ENCODE measurements around the gene LDLRAD3.

Gene LDLRAD3

GRCh38 chr11:35963911-35964310 lies 20.0 kb downstream of the LDLRAD3 start:
- no peak for DNase-seq

GRCh38 chr11:35964841-35965240 lies 21.0 kb downstream of the LDLRAD3 start:
- DNase-seq, result no peak

- no peak for DNase-seq
These were observed 23.2 kb downstream of the LDLRAD3 start for GRCh38 chr11:35967042-35967441.

- DNase-seq, result no peak
These were observed 24.7 kb downstream of the LDLRAD3 start for GRCh38 chr11:35968386-35969088.

- DNase-seq, result no peak
These were observed 25.5 kb downstream of the LDLRAD3 start for GRCh38 chr11:35969089-35970042.

GRCh38 chr11:35970445-35970844 lies 26.6 kb downstream of the LDLRAD3 start:
- DNase-seq, result no peak

GRCh38 chr11:35971841-35972422 lies 28.1 kb downstream of the LDLRAD3 start:
- DNase-seq, result no peak

- DNase-seq, result no peak
These were observed 31.2 kb downstream of the LDLRAD3 start for GRCh38 chr11:35974882-35975589.

- no peak for DNase-seq
These were observed 32.6 kb downstream of the LDLRAD3 start for GRCh38 chr11:35976434-35976833.

- DNase-seq, result no peak
These were observed 34.3 kb downstream of the LDLRAD3 start for GRCh38 chr11:35978183-35978582.

- DNase-seq, result no peak
These were observed 35.0 kb downstream of the LDLRAD3 start for GRCh38 chr11:35978891-35979290.

- DNase-seq, result no peak
These were observed 37.0 kb downstream of the LDLRAD3 start for GRCh38 chr11:35980686-35981390.

- no peak for DNase-seq
These were observed 37.7 kb downstream of the LDLRAD3 start for GRCh38 chr11:35981581-35981980.

- DNase-seq, result no peak
These were observed 38.2 kb downstream of the LDLRAD3 start for GRCh38 chr11:35982061-35982460.

GRCh38 chr11:35983981-35984380 lies 40.1 kb downstream of the LDLRAD3 start:
- no peak for DNase-seq

- DNase-seq, result no peak
These were observed 43.1 kb downstream of the LDLRAD3 start for GRCh38 chr11:35986947-35987346.

GRCh38 chr11:35990170-35990569 lies 46.3 kb downstream of the LDLRAD3 start:
- no peak for DNase-seq

GRCh38 chr11:35990816-35991215 lies 47.0 kb downstream of the LDLRAD3 start:
- DNase-seq, result no peak

GRCh38 chr11:35992548-35992947 lies 48.7 kb downstream of the LDLRAD3 start:
- no peak for DNase-seq

- no peak for DNase-seq
These were observed 50.6 kb downstream of the LDLRAD3 start for GRCh38 chr11:35994421-35994820.

- DNase-seq, result no peak
These were observed 51.9 kb downstream of the LDLRAD3 start for GRCh38 chr11:35995681-35996271.

Measured in NCI-H1930 (cell line).